Adipocyte (in vitro differentiated cells): Measurements from ENCODE around the gene IL1RAPL2.

ENCODE experiments used
- DNase-seq: peaks from one replicate; pipeline ENCODE4 v3.0.0-alpha.2; 2015; ENCODE audit warnings: low read depth
- H3K27me3 ChIP-seq: replicated peaks from 2 replicates; pipeline ENCODE4 v1.7.0; 2013; ENCODE audit warnings: mild to moderate bottlenecking, low read length, moderate library complexity; ENCODE audit not compliant: control insufficient read depth, insufficient read depth
- H3K36me3 ChIP-seq: 2 replicates; pipeline ENCODE4 v1.7.0; 2013; ENCODE audit warnings: low read length, mild to moderate bottlenecking, moderate library complexity; ENCODE audit not compliant: control insufficient read depth, insufficient read depth, severe bottlenecking
- H3K4me1 ChIP-seq: 2 replicates; pipeline ENCODE4 v1.7.0; 2013; ENCODE audit warnings: mild to moderate bottlenecking, low read length, moderate library complexity; ENCODE audit not compliant: control insufficient read depth, insufficient read depth
- H3K4me3 ChIP-seq: 2 replicates; pipeline ENCODE4 v1.7.0; 2013; ENCODE audit warnings: mild to moderate bottlenecking, low read length, moderate library complexity
- H3K9ac ChIP-seq: 2 replicates; pipeline ENCODE4 v1.7.0; 2013; ENCODE audit warnings: mild to moderate bottlenecking, low read length, moderate library complexity
- H3K9me3 ChIP-seq: 2 replicates; pipeline ENCODE4 v1.7.0; 2013; ENCODE audit warnings: mild to moderate bottlenecking, low read length, moderate library complexity; ENCODE audit not compliant: control insufficient read depth

Gene IL1RAPL2

GRCh38 chrX:104742355-104742754, 176.4 kb downstream of the IL1RAPL2 start:
- no peak for DNase-seq
- H3K4me3 ChIP-seq: no peak overlapping the region
- no peak overlapping the region for H3K9ac ChIP-seq
- H3K9me3 ChIP-seq: no peaks in the 10 kb centered on the region
- H3K36me3 ChIP-seq: no peaks in the 10 kb centered on the region
- H3K27me3 ChIP-seq: peaks cover 29% of the 10 kb centered on the region
- no peaks in the 10 kb centered on the region for H3K4me1 ChIP-seq

DNA sequence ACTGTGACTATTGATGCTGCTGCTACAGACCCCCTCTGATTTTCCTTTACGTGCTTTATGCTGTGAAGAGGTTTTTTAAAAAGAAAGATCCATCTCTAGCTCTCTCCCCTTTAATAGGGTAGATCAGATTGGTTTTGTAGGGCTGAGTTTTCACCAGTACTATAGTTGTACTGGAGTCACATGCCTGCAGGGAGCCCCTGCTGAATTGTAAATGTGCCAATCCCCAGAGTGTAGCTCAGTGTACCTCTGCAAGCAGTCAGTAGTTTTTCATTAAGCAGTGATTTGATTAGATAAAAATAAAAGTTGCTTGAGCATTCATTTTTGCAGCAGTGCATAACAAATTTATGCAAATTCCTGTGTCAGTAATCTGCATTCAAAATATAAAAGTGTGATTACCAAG, 179.2 kb downstream of the IL1RAPL2 start:
- Histone ChIP-seq H3K27me3 (peaks cover 32% of the 10 kb centered on the region), H3K9ac (no peak overlapping the region), H3K4me3 (no peak overlapping the region), H3K4me1 (no peaks in the 10 kb centered on the region), H3K36me3 (no peaks in the 10 kb centered on the region), H3K9me3 (no peaks in the 10 kb centered on the region)
- DNase-seq: no peak

- no peak overlapping the region for H3K9ac ChIP-seq
- no peaks in the 10 kb centered on the region for H3K9me3 ChIP-seq
- no peak for DNase-seq
- H3K36me3 ChIP-seq: no peaks in the 10 kb centered on the region
- H3K27me3 ChIP-seq: peaks cover 21% of the 10 kb centered on the region
- no peaks in the 10 kb centered on the region for H3K4me1 ChIP-seq
- H3K4me3 ChIP-seq: no peak overlapping the region
These were observed 184.1 kb downstream of the IL1RAPL2 start for GRCh38 chrX:104749951-104750610.

GRCh38 chrX:104762641-104763040, 196.6 kb downstream of the IL1RAPL2 start:
- no peaks in the 10 kb centered on the region for H3K27me3 ChIP-seq
- no peak overlapping the region for H3K9ac ChIP-seq
- H3K4me1 ChIP-seq: no peaks in the 10 kb centered on the region
- no peak for DNase-seq
- no peaks in the 10 kb centered on the region for H3K36me3 ChIP-seq
- peaks cover 38% of the 10 kb centered on the region for H3K9me3 ChIP-seq
- no peak overlapping the region for H3K4me3 ChIP-seq

DNA sequence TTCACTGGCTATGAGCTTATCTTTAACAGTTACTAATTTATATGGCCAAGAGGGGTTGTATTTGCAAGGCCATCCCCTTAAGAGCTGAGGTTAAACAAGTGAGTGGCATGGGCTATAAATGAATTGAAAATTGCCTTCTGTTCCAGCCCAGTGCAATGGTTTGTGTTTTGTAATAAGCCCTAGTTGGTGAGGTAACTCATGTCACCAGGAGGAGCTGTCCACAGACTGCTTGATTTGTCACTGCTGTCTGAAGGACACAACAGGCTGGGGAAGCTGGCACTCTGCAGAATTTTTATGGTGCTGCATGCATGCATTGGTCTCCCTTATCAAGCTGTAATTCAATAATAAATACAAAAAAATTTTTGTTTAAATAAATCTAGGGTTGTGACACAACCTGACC, 223.8 kb downstream of the IL1RAPL2 start:
- no peaks in the 10 kb centered on the region for H3K9me3 ChIP-seq
- H3K27me3 ChIP-seq: peaks cover 37% of the 10 kb centered on the region
- H3K9ac ChIP-seq: no peak overlapping the region
- no peak overlapping the region for H3K4me3 ChIP-seq
- H3K4me1 ChIP-seq: no peaks in the 10 kb centered on the region
- no peaks in the 10 kb centered on the region for H3K36me3 ChIP-seq
- DNase-seq: no peak

DNA sequence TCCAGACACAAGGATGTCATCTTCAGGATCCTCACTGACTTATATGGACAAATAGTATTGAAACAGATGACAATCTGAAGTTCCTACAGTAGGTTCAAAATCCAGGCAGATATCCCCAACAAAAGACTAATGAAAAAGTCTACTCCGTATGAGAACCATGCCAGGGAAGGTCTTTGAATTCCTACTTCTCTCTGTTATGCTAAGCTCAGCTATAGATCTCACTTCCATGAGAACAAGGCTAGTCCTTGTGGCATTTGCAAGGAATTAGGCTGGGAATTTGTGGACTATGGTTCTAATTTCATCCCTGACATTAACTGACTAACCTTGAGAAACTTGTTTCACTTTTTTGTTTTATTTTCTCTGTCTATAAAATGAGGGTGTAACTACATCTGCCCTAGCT, 229.8 kb downstream of the IL1RAPL2 start:
- Histone ChIP-seq H3K4me1 (no peaks in the 10 kb centered on the region), H3K27me3 (peaks cover 25% of the 10 kb centered on the region), H3K9me3 (no peaks in the 10 kb centered on the region), H3K9ac (no peak overlapping the region), H3K4me3 (no peak overlapping the region), H3K36me3 (no peaks in the 10 kb centered on the region)
- DNase-seq: no peak

DNA sequence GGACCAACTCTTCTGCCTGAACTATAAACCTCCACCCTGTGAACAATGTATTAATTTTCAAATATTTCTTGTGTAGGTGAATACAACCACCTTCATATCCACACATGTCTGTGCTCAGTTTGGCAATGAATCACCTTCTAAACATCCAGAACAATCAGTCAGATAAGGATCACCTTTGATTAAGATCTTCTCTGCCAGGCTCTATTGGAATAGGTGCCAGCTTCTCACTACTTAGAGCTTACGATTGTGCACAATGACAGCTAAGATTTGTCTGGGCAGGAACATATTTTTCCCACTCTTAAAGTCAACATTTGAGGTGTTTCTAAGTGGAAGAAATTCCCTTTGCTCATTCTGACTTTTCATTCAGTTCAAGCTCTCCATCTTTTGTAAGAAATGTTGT, 237.2 kb downstream of the IL1RAPL2 start:
- no peak overlapping the region for H3K9ac ChIP-seq
- peaks cover 25% of the 10 kb centered on the region for H3K27me3 ChIP-seq
- DNase-seq: no peak
- H3K9me3 ChIP-seq: no peaks in the 10 kb centered on the region
- no peak overlapping the region for H3K4me3 ChIP-seq
- no peaks in the 10 kb centered on the region for H3K4me1 ChIP-seq
- H3K36me3 ChIP-seq: no peaks in the 10 kb centered on the region

GRCh38 chrX:104806346-104806745, 240.3 kb downstream of the IL1RAPL2 start:
- DNase-seq: no peak
- H3K27me3 ChIP-seq: peaks cover 24% of the 10 kb centered on the region
- no peaks in the 10 kb centered on the region for H3K36me3 ChIP-seq
- no peaks in the 10 kb centered on the region for H3K4me1 ChIP-seq
- peaks cover 4% of the 10 kb centered on the region for H3K9me3 ChIP-seq
- no peak overlapping the region for H3K4me3 ChIP-seq
- H3K9ac ChIP-seq: no peak overlapping the region

DNA sequence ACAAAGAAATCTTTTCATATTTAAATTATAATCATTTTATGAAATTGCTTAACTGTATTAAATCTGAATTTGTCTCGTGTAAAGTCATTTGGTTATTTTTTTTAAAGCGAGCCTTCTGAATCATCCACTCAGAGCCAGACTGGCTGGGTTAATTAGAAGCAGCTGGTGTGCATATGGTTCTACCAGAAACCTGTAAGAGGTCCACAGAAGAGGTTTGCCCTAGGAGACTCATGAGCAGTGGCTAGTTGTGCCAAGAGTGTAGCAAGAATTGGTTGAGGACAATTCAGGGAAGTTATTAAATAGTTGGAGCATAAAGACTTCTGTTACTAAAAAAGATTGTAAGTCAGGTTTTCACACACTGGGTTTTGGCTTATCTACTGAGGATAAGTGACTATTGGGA, 267.4 kb downstream of the IL1RAPL2 start:
- Histone ChIP-seq H3K4me1 (no peaks in the 10 kb centered on the region), H3K9me3 (peaks cover 8% of the 10 kb centered on the region), H3K27me3 (peaks cover 8% of the 10 kb centered on the region), H3K9ac (no peak overlapping the region), H3K4me3 (no peak overlapping the region), H3K36me3 (no peaks in the 10 kb centered on the region)
- DNase-seq: peak; percentile 10

- Histone ChIP-seq H3K27me3 (peaks cover 6% of the 10 kb centered on the region), H3K4me3 (no peak overlapping the region), H3K9me3 (peaks cover 12% of the 10 kb centered on the region), H3K9ac (no peak overlapping the region), H3K4me1 (no peaks in the 10 kb centered on the region), H3K36me3 (no peaks in the 10 kb centered on the region)
- no peak for DNase-seq
These were observed 276.6 kb downstream of the IL1RAPL2 start for GRCh38 chrX:104842646-104843045.

GRCh38 chrX:104852241-104852640, 286.2 kb downstream of the IL1RAPL2 start:
- Histone ChIP-seq H3K36me3 (no peaks in the 10 kb centered on the region), H3K4me3 (no peak overlapping the region), H3K4me1 (no peaks in the 10 kb centered on the region), H3K9ac (no peak overlapping the region), H3K27me3 (peaks cover 5% of the 10 kb centered on the region), H3K9me3 (no peaks in the 10 kb centered on the region)
- no peak for DNase-seq

GRCh38 chrX:104854188-104854587, 288.2 kb downstream of the IL1RAPL2 start:
- no peak for DNase-seq
- Histone ChIP-seq H3K4me3 (no peak overlapping the region), H3K9me3 (no peaks in the 10 kb centered on the region), H3K9ac (no peak overlapping the region), H3K27me3 (peaks cover 9% of the 10 kb centered on the region), H3K4me1 (no peaks in the 10 kb centered on the region), H3K36me3 (no peaks in the 10 kb centered on the region)
